AG09309 (cell line): ENCODE results near the gene KRTAP13-2.

Experiments
- DNase-seq: peaks from one replicate; pipeline ENCODE4 v3.0.0-alpha.2; 2010; ENCODE audit warnings: low read depth
- H3K4me3 ChIP-seq: 2 replicates; pipeline ENCODE4 v1.5.1; 2011; ENCODE audit warnings: mild to moderate bottlenecking, low read depth, low read length, moderate library complexity; ENCODE audit not compliant: control insufficient read depth
- CTCF ChIP-seq: IDR thresholded peaks from 2 replicates; pipeline ENCODE4 v1.5.1; 2011; ENCODE audit warnings: mild to moderate bottlenecking, low read depth, low read length, inconsistent platforms; ENCODE audit not compliant: insufficient read depth, control insufficient read depth; ENCODE audit errors: missing control alignments

The KRTAP13-2 gene

GRCh38 chr21:30372139-30372770 lies at the start of gene KRTAP13-2:
KRTAP13-2 (minus strand) TSS chr21:30372271; CDS start chr21:30372213, 58 bp downstream.
- H3K4me3 ChIP-seq = no peak within 1 kb of the TSS
- TF ChIP-seq CTCF = no peak
- DNase-seq = no peak

- TF ChIP-seq CTCF = no peak
- DNase-seq = no peak
Observed at GRCh38 chr21:30415993-30416392, 43.9 kb upstream of the KRTAP13-2 start.

GRCh38 chr21:30408782-30409494 lies 36.9 kb upstream of the KRTAP13-2 start:
- DNase-seq = no peak
- no peak for TF ChIP-seq CTCF
- no peak overlapping the region for H3K4me3 ChIP-seq

More at GRCh38 chr21:30415993-30416392, 43.9 kb upstream of the KRTAP13-2 start:
- H3K4me3 ChIP-seq = no peak overlapping the region

GRCh38 chr21:30395731-30396130 lies 23.7 kb upstream of the KRTAP13-2 start, which contains the start of gene KRTAP13-1:
KRTAP13-1 (plus strand) TSS chr21:30396031; CDS start chr21:30396087, 56 bp downstream.
- no peak within 1 kb of the TSS for H3K4me3 ChIP-seq
- no peak for DNase-seq
- no peak for TF ChIP-seq CTCF

GRCh38 chr21:30391492-30392025 lies 19.5 kb upstream of the KRTAP13-2 start:
- no peak overlapping the region for H3K4me3 ChIP-seq
- no peak for TF ChIP-seq CTCF
- DNase-seq = no peak

GRCh38 chr21:30382201-30382600 lies 10.1 kb upstream of the KRTAP13-2 start:
- H3K4me3 ChIP-seq = no peak overlapping the region
- TF ChIP-seq CTCF = no peak
- DNase-seq = no peak
